Stimulated activated CD4-positive, alpha-beta T cell treated with anti-CD3 and anti-CD28 coated beads, Interleukin-12 subunit alpha, Interleukin-12 subunit beta, amount 100 ng/mL, for 4 hours (primary cell): Measurements from ENCODE around the gene ITPR2.
"Not testable (repeated sequence)": the region's sequence is repeated elsewhere in the genome, so short reads cannot be mapped to it uniquely, and the experiment has no call there.

Experiments used
- DNase-seq: peaks from one replicate; pipeline ENCODE4 v3.0.0-alpha.2; 2020

ITPR2 gene

DNA sequence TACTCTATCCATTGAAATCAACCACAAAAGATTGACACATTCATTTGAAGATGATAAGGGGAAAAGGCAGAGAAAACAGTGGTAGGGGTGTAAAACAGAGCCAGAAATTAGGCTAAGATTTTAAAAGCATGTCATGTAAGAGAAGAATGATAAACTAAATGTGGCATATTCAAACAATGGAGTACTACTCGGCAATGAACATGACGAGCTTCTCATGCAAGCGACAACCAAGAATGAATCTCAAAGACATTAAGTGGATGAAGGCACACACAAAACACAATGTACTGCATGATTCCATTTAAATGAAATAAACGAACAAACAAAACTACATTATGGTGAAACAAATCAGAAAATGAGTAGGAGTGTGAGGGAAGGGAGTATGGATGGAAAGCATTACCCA is 134.8 kb downstream of the ITPR2 start:
- DNase-seq, result no peak

DNA sequence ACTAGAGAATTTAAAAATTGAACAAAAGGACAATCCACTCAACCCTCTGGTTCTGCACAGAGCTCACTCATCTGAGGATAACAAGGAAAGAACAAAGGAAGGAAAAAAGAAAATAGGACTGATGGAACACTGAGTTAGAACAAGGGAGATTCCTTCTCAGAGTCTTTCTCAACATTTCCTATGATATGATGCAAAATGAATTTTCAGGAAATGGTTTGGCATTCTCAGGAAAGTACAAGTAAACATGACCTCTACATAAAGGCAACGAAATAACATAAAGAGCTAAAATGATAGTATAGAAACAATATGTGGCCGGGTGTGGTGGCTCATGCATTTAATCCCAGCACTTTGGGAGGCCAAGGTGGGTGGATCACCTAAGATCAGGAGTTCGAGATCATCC is 135.8 kb downstream of the ITPR2 start:
- no peak for DNase-seq

DNA sequence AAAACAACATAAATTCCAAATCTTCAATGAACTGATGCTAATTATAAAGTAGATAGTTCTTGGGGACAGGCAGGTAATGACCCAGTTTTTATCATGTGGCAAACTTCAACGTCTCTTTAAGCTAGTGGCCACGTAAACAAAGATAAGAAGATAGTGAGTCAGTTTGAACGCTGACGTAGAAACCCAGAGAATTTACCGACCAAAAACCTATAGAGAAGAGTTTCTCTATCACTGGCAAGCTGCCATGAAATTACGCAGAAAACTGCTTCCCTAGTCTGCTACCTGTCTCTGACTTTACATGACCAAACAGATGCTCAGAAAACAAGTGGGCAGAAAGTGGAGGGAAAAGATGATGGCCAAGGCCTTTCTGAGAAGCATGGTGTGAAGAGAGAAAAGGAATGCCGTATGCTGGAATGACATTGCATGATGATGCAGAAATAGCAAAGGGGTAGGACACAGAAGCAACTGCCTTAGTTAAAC is 136.3 kb downstream of the ITPR2 start:
- DNase-seq, result no peak

DNA sequence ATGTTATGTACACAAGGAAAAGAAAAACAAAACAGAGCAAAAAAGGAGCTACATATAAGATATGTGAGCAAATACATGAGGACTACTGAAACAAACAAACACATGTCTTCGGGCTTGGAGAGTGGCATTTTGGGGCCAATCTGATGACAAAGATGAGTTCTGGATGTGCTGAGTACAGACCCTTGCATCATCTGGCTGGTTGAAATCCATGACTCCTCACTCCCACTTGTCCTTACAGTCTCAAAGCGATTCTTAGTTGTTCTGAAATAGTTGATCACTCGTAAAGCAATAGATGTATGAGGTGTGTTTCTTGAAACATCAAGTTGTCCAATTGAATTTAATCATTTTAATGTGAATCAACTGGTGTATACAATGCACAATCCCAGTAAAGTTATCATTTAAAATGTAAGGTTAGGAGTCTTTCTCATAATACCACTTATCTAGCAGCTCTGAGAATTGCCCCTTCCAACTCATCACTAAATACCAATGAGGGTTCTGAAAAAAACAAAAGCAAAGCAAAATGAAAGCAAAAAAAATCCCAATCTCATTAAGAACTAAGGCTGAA is 136.9 kb downstream of the ITPR2 start:
- DNase-seq, result no peak

DNA sequence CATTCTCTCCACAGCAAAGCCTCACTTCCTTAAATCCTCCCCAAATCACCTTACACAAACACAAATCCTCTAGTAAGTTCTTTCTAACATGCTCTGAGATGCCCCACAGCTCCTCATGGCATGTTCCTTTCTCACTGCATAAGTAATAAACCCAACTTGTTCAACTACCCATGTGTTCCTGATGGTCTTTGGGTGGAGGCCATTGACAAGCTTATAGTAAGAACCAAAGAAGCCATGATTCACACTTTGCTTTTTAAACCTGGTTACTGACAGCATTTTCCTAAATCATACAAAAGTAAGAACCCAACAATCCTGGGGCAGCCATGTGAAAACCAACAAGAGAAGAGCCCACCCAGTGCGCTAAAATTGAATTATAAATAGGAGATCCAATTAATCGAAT is 138.6 kb downstream of the ITPR2 start:
- DNase-seq, result no peak

DNA sequence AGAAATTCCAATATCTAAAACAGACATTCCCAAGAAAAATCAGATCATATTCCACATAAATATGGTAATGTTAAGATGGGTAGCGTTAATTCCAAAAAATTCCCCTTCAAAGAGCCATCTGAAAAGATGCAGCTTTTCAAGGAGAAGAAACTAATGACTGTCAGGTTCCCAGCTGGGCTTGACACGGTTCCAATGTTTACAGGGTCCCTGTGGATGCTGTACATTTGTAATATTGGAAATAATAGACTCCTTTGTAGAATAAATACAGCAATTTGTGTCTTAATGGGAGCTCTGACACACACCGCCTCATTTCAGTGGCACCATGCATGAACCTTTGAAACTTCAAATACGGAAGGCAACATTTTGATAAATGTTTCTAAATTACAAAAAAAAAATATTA is 140.6 kb downstream of the ITPR2 start:
- no peak for DNase-seq

DNA sequence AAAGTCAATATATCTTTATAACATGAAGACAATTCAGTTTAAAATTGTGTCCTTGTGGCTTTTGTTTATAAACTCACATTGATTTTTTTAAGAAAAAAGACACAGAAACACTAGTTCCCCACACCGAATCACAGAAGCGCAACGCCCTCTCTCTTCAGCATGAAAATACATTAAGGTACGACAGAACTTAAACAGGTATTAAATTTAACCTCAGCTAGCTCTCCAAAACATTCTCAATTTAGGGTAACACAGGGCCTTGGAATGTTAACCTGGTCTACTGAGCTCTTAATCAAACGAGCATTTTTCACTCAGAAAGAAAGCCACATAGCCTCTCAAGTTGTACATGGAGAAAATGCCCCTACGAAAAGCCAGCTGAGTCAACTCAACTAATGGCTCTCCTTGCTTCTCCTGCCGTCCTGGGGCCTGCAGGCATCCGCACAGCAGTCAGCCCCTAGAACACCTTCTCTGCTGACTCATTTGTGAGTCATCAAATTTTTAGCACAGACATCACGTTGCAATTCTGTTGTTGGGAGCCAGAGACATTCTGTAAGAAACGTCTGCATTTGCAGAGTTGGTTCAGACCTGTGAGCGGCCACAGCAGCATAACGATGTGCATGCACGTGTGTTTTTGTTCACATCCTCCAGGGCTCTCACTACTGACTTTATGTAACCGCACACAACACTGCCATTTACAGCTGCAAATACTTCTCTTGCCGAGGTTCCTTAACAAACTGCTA is 141.6 kb downstream of the ITPR2 start:
- no peak for DNase-seq

DNA sequence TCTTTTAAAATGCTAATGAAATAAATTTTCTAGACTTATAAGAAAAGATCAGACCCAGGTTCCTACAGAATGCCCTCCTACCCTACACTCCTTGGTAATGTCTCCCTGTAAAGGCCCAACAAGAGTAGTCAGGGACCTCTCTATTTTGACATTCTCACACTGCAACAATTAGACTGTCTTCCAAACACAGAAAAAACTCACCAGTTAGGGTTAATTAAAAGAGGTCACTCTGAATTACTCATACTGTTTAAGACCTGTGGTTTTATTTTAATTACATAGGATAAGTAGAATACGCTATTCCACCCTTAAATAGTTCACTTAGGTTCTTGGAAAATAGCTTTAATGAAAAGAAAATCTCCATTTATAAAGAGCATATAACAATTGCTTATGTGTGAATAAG is 142.4 kb downstream of the ITPR2 start:
- no peak for DNase-seq

DNA sequence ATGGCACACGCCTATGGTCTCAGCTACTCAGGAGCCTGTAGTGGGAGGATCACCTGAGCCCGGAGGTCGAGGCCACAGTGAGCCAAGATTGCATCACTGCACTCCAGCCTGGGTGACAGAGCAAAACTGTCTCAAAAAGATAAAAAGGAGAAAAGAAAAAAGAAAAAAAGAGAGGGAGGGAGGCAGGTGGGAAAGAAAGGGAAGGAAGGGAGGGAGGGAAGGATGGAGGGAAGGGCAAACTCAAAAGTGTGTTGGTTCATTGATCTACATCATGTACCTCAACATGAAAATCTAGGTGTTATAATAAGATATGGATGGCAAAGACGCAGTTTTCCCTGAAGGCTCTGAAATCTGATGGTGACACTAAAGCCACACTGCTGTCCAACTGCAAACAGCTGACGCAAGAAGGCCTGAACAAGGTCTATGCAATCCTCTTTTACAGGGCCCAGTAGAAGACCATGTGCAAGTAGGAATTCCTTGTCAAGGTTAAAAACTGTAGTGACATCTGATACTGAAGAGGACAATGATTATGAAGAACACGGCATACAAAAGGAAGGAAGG is 143.6 kb downstream of the ITPR2 start:
- no peak for DNase-seq

DNA sequence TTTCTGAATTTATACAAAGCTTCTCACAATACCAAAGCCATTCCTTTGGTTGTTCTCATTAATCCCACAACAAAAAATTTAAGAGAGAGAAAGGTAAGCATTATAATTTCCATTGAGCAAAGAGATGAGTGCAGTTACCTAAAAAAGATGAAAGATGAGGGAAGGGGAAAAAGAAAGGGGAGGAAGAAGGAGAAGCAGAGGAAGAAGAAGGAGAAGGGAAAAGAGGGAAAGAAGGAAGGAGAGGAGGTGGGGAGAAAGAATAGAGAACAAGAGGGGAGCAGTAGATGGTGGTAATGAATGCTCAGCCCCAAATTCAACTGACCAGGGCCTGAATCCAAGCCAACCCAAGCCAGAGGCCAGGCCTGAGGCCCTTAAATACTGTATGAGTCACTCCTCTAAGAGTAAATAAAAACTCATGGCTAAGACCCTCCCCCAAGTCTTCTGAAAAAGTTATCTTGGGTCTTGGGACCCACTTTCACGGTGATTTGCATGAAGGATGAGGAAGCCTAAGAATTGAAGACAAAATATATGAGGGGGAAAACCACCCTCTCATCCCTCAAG is 144.6 kb downstream of the ITPR2 start:
- DNase-seq, result no peak

DNA sequence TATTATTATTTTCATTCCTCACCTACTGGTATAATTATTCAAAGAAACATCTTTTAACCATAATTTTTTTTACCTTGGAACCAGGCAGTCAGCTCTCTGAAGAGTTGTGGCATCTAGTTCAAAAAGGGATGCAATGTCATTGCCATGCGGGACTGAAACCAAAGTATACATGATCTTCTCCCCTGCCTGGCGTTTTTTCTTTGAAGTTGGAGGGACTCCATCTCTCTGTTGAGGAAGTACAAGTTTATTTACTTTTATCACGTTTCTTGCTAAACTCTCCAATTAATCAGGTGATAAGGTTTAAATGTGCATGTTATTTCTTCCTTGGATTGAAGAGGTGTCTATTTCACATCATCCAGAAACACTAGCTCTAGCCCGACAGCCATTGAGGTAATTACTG is 146.6 kb downstream of the ITPR2 start:
- no peak for DNase-seq

DNA sequence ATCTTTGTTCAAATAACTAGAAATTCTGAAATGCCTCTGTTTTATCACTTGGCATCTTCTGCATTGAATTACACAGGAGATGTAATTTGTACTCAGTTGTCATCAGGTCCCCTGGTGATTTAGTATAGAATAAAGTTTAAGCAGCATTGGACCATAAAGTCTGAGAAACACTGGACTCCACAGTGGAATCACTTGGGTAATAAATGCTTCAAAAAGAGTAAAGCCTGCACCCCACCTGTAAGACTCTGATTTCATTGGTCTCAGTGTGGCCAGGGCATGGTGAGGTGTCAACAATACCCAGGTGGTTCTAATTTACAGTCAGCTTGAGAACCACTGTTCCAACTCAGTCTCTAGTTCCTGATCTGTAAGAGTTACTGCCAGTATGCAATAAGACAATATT is 148.9 kb downstream of the ITPR2 start:
- no peak for DNase-seq

DNA sequence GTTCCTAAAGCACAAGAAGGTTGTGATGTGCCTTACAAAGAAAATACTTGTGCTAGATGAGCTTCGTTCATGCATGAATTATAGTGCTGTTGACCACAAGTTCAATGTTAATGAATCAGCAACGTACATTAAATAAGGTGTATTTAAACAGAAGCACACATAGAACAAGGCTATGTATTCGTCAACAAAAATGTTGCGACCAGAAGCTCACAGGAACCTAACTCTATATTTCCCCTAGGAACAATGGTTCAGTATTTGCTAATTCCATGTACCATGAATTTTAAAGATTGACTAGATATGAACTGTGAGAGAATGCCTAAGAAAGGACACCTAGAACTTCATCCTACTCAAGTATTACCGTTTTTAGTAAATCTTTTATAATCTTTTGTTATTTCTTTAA is 149.6 kb downstream of the ITPR2 start:
- no peak for DNase-seq

DNA sequence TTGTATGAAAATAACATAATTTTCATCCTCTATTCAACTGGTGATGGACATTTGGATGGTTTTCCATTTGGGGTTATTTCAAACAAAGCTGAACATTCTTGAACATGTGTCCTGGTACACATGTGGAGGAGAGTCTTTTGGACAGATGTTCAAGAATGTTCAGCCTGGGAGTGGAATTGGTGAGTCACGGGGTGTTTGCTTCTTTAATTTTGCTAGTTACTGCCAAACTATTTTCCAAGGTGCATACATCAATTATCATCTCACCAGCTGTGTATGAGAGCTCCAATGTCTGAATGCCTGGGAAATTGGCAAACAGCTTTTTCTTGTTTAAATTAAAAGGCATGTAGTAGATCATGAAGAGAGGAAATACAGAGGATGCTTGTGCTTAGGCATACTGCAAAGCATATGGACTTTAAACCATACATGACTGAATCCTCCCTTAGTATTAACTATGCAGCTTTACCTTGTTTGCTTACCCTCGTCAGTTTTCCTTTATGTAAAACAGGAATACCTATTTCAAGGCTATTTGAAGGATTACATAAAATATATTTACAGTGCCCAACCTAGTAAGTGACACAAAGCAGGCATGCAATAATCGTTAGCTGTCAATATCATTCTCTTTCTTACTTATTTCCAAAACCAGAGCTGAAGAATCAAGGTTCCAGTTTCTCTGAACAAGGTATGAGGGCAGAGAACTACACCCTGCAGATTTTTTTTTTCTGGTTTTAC is 152.1 kb downstream of the ITPR2 start:
- DNase-seq, result no peak

DNA sequence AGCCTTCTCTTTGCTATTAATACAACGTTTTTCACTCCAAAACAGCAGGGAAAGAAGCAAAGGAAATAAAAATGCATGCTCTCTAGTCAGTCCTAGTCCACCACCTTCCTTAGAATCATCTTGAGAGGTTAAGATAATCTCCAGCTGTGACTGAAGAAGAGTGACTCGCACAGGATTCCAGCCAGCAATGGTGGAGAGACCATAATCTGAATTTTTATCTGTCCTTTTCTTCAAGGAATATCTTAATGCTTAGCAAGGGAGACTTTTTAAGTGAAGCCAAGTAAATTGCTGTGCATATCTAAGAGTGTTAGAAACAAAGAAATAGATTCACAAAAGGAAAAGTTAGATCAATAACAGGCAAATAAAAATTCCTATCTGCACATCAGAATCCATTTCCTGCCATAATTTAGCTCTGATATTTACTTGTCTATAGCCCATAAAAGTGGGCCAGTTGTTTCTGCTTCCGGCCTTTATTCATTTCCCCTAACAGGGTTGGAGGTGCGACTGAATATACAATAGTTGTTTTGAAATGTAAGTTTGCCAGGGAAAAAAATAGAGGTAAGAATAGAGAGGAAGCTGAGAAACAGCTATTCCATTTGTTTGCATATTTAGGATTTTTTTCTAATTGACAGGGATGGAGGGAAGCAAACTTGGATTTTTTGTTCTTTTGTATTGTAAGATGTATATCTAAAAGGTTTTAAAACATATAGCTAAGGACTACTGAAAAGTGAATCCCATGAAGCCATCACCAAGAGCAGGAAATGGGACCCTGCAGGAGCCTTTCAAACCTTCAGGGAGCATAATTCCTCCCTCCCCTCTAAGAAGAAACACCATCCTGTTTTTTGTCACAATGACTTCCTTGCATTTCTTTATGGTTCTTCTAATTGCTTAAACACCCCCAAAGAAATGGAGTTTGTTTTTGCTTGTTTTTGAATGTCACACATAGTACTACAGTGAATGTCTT is 154.0 kb downstream of the ITPR2 start:
- DNase-seq, result no peak

DNA sequence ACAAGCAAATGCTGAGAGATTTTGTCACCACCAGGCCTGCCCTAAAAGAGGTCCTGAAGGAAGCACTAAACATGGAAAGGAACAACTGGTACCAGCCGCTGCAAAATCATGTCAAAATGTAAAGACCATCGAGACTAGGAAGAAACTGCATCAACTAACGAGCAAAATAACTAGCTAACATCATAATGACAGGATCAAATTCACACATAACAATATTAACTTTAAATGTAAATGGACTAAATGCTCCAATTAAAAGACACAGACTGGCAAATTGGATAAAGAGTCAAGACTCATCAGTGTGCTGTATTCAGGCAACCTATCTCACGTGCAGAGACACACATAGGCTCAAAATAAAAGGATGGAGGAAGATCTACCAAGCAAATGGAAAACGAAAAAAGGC is 161.5 kb downstream of the ITPR2 start:
- DNase-seq, result not testable (repeated sequence)

DNA sequence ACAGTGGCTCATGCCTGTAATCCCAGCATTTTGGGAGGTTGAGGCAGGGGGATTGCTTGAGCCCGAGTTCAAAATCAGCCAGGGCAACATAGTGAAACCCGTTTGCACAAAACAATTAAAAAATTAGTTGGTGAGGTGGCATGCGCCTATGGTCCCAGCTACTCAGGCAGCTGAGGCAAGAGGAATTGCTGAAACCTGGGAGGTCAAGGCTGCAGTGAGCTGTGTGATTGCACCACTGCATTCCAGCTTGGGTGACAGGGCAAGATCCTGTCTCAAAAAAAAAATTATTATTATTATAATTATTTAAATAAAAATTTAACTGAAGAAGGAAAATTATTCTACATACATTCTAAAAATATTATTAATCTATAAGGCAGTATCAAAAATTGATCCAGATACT is 164.1 kb downstream of the ITPR2 start:
- DNase-seq, result no peak

DNA sequence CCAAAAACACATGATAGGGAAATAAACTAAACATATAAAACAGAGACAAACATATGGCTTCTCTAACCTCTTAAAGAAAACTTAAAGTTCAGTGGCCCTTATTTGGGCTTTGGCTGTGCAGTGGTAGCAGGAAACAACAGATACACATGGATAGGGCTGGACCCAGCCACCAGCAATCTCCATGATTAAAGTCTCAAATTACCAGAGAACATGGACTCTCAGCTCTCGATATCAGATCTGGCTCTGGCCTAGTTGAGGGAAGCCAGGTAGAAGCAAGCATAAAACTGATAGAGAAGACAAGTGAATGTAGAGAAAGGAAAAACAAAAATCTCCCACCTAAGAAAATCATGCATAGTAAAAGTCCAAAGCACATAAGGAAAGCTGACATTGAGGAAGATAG is 164.8 kb downstream of the ITPR2 start:
- no peak for DNase-seq

DNA sequence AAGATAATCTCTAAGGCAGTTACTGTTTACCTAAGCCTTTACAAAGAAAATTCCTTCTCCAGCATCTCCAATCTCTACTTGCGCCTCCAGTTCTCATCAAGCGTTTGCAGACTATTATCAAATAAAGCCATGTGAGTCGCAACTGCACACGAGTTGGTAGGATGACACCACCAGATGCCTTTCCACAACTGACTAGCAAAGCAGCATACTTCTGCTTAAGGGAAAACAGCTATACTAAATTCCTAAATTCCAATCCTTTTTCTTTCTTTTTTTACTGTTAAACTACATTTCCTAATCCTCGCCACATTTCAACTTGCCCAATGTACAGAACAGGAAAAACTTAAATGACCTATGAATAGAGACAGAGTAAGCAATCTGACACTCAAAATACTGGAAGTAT is 166.7 kb downstream of the ITPR2 start:
- no peak for DNase-seq

DNA sequence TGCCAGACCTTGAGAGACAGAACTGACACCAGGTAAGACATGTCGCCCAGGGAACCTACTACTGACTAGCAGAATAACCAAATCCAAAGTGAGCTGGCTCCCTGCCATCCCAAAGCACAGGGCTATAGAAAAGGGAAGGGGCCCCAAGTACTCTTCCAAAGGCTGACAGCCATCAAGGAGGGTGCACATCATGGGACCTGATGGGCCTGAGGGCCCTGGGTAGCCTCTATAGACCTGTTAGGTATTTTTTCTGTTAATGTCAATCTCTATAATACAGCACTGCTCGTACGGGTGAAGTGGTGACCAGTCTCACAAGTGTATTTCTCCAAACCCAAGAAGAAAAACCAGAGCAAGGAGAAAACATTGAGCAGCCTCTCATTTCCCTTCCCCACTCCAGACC is 171.6 kb downstream of the ITPR2 start:
- DNase-seq, result no peak

DNA sequence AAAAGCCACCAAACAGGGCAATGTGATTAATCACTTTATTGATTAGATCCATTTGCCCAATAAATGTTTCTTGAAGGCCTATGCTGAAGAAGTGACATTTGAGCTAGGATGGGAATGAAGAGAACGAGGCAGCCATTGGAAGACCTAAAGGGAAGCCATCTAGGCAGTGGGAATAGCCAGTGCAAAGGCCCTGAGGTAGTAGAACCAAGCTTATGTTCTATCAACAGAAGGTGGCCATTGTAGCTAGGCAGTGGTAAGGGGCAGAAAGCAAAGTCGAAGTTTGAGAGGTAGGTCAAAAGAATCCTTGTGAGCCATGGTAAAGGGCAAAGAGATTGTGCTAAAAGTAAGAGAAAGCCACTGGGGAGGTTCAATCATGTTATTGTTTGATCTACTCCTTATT is 173.1 kb downstream of the ITPR2 start:
- no peak for DNase-seq

DNA sequence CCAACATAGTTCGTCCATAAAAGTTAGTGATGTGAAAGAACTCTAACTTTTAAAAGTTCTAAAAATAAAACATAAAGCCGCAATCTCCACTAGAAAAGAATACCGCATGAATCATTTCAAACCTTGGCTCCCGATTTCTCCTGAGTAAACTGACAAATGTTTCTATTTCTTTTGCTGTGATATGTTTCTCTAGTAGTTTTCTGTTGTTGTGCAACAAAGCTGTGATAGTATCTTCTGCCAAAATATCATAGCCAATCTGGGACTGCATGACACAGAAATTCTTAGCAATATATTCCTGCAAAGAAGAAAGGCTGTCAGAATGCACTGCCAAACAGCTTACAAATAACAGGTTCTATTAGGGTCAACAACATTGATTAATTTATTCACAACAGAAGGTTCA is 174.0 kb downstream of the ITPR2 start:
- DNase-seq, result no peak
